Measurements from ENCODE around the gene COL1A1. TPM values are rescaled to one million over a fixed set of nuclear protein-coding genes. Genes with fewer than 3 reads are reported as not detected.

Gene COL1A1

GRCh38 chr17:50133769-50134099, 67.7 kb downstream of the COL1A1 start:
- no peak overlapping the region for H2BK120ac ChIP-seq (ENCODE audit: low read depth, low read length)
- peaks cover 10% of the 10 kb centered on the region for H3K4me1 ChIP-seq (ENCODE audit: control insufficient read depth, low read depth, low read length)
- no peak overlapping the region for H3K18ac ChIP-seq (ENCODE audit: low read length)
- H3K4me3 ChIP-seq (ENCODE audit: low read length): no peak overlapping the region
- H3K27me3 ChIP-seq (ENCODE audit: insufficient read depth, low read length, poor library complexity): no peaks in the 10 kb centered on the region
- peaks cover 5% of the 10 kb centered on the region for H3K36me3 ChIP-seq (ENCODE audit: control insufficient read depth, insufficient read depth, low read length)
- H3K27ac ChIP-seq (ENCODE audit: low read depth, low read length): no peak overlapping the region
- no peaks in the 10 kb centered on the region for H3K79me1 ChIP-seq (ENCODE audit: low read length)
- H2BK15ac ChIP-seq (replicated peaks; ENCODE audit: low read depth): no peak overlapping the region
- H4K5ac ChIP-seq (ENCODE audit: low read length): no peak overlapping the region
- no peak overlapping the region for H3K9ac ChIP-seq (ENCODE audit: low read length)
- no CpG with 5 or more reads among the region's 16 CpGs for WGBS (ENCODE audit: extremely low coverage, insufficient coverage, low lambda C conversion rate)
- H3K79me2 ChIP-seq (ENCODE audit: control insufficient read depth, insufficient read depth, low read length): no peaks in the 10 kb centered on the region
- no peak overlapping the region for H3K4me2 ChIP-seq (ENCODE audit: low read length)
- no peak overlapping the region for H3K4ac ChIP-seq (ENCODE audit: low read depth, low read length)
- no peak overlapping the region for H4K8ac ChIP-seq (ENCODE audit: low read depth, low read length)
- DNase-seq: no peak
- H2AK5ac ChIP-seq (ENCODE audit: low read length): no peak overlapping the region
- H3K56ac ChIP-seq (ENCODE audit: low read length): peak overlapping the region; percentile 50
- no peak overlapping the region for H3K23ac ChIP-seq (ENCODE audit: low read length)
- H2BK5ac ChIP-seq (ENCODE audit: low read length): no peak overlapping the region

Small RNA genes lying within 50 kb of the gene (small RNA-seq; reads per million reads assigned to genes)
- not detected for gene SUMO2P7 (ENCODE audit: insufficient read depth)
